Activated T-cell treated with anti-CD3 and anti-CD28 coated beads for 4 hours (primary cell): ENCODE results near the gene CPNE7.

ENCODE experiments used
- DNase-seq: peaks from one replicate; pipeline ENCODE4 v3.0.0-alpha.2; 2020

The CPNE7 gene

DNA sequence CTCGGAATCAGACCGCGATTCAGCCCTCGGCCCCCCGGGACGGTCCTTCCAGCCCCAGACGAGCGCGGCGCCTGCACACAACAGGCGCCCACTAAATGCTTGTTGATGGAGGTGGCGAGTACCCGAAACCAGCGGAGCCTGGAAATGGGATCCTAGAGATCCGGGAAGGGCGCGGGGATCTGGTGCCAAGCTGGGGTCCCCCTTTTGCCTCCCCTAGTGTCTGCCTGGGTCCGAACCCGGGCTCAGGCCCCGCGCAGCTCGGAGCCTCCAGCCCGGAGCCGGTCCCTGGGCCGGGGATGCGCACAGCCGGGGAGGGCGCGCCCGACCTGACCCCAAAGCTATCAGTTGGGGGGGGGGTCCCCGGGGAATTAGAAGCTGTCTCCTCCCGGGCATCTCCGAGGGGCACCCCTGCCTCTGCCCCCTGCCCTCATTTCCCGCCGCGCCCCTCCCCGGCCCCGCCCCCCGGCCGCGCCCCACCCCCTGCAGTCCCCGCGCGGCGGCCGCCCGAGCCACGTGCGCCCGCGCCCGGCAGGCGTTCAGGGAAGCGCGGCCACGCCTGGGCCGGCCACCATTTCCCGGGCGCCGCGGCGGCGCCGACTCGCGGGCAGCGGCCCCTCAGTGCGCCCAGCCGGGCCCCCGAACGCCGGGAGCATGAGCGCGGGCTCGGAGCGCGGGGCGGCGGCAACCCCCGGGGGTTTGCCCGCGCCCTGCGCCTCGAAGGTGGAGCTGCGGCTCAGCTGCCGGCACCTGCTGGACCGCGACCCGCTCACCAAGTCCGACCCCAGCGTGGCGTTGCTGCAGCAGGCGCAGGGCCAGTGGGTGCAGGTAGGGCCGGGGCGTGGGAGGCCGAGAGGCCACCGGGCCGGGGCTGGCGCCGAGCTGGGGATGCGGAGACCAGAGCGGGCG is at the start of gene CPNE7:
Gene CPNE7 (plus strand): TSS at position 512 of the 906 bp plus-strand sequence. CDS start 140 bp downstream, at position 652.
- DNase-seq: no peak

DNA sequence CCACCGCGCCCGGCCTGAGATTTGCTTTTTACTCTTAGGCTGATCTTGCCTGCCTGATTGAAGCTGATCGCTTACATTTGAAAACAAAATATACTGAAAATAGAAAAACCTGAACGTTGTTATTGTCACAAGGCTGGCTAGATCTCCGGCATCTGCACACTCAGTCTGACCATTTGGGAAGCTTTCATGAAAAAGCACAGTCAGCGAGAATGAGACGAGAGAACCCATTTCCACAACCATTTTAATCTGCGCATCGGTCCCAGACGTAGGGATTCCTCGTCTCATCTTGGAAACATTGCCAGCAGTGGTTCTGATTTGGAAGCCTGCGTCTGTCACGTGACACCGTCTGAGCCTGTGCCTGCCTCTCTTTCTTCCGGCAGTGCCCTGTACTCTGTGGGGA is 46.5 kb upstream of the CPNE7 start:
- DNase-seq: no peak

DNA sequence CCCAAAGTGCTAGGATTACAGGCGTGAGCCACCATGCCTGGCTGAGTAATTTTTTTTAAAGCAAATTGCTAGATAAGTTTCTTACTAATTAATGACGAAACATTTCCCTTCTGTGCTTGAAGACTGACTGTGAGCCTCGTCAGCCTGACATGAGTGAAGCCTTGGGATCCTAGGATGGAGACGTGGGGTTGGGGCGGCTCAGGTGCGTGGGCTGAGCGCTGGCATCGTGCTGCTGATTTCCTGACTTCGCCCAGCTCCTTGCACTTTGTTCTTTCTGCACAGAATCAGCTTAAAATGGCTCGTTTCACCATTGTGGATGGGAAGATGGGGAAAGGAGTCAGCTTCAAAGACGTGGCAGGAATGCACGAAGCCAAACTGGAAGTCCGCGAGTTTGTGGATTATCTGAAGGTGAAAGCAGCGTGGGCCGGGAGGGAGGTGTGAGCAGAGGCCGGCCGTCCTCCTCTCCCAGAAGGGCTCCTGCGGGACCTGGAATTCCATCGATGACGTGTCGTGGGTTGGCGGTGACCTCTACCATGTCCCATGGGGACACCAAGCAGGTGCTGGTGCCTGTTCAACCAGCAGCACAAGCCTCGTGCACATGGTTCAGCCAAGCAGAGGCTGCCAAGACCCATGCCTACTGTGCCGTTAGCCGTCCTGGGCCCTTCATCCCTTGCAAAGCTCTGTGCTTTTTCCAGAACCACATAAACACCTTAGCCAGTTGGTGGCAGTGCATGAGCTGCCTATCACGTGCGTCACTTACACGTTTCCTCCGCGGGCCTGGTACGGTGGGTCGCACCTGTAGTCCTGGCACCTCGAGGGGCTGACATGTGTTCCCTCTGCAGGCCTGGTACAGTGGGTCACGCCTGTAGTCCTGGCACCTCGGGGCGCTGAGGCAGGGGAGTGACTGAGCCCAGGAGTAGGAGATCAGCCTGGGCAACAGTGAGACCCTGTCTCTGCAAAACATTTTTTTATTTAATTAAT is 44.9 kb upstream of the CPNE7 start:
- DNase-seq: no peak

DNA sequence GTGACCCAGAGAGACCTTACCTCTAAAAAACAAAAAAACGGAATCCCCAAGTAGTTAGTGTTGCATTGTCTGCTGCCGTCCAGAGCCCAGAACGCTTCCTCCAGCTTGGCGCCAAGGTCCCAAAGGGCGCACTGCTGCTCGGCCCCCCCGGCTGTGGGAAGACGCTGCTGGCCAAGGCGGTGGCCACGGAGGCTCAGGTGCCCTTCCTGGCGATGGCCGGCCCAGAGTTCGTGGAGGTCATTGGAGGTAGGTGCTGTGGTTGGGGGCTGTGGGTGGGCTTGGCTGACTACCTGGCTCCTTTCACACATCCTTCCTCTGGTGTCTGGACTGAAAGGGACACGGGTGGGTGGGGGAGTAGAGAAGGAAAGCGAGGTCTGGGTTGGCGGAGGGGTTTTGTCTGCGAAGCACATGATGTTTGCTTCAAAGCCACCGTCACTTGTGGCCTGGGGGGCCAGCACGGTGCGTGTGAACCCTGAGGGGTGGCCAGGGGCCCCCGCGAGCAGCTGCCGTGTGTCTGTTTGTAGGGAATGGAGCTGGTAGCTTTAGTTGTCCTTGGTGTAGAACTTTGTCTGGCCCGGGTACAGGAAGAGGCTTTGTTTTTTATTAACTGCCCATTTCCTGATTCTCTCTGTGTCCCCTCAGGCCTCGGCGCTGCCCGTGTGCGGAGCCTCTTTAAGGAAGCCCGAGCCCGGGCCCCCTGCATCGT is 43.6 kb upstream of the CPNE7 start:
- DNase-seq: no peak

DNA sequence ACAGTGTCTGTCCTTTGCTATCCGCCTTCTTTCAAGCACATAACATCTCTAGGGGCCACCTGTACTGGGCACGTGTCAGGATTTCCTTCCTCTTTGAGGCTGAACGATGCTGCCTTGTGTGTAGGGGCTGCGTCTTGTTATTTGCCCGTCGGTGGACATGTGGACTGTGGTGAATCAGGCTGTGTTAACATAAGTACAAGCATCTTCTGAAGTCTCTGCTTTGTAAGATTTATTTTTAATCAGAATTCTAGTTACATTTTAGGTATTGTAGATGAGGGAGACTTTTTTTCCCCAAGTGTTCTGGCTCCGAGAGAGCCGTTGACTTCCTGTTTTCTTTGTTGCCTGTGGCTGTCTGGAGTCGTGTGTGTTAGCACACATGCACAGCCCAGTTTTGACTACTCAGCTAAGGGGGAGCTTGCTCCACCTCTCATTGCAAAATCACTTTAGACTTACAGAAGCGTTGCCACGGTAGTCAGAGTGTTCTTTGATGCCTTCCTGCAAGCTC is 41.3 kb upstream of the CPNE7 start:
- DNase-seq: no peak

DNA sequence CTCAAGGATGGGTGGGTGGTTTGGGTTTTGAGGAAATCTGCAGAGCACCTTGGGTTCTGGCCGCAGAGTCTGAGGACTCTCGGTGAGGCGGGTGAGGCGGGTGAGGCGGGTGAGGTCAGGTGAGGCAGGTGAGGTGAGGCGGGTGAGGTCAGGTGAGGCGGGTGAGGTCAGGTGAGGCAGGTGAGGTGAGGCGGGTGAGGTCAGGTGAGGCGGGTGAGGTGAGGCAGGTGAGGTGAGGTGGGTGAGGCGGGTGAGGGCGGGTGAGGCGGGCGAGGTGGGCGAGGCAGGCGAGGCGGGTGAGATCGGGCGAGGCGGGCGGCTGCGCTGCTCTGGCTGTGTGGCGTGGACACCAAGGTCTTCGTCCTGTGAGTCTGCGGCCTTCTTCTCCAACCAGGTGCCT is 39.2 kb upstream of the CPNE7 start:
- DNase-seq: no peak

DNA sequence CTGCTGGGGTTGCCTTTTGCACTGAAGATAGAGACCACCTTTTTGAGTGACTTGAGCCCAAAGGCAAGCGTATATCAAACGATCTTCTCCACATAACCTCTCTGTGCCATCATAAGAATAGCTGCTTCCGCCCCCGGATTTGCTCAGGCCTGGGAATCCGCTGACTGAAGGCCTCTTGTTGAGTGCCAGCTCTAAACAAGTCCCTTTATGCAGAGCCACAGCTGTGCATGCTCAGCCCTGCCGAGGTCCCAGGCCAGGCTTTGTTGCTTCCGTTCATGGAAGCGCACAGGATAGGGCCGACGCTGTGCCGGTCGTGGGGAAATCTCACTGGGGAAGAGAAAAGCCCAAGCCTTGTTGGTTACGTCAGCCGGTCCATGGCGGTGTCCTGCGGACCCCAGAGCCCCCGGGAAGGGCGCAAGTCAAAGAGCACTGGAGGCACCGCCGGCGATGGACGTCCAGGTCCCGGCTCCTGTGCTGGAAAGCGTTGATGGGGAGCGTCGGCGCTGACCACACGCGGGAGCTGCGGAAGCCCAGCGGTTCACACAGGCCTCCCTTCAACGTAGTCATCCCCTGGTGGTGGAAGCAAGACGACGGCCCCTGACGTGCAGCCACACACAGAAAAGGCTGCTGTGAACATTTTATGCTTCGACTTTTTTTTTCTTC is 38.5 kb upstream of the CPNE7 start:
- DNase-seq: no peak

DNA sequence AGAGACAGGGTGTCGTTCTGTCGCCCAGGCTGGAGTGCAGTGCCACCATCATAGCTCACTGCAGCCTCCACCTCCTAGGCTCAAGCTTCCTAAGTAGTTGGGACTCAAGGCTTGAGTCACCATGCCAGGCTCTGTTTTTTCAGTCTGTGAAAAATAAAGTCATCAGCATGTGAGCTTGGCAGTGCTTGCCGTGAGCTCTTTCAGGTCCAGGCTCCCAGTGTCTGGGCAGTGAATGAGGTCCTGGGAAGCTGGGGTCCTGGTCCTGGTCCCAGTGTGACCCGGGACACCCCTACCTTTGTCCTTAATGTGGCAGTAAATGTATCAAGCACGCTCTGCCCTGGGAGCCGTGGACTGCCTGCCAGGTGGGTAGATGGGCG is 38.0 kb upstream of the CPNE7 start:
- DNase-seq: no peak

DNA sequence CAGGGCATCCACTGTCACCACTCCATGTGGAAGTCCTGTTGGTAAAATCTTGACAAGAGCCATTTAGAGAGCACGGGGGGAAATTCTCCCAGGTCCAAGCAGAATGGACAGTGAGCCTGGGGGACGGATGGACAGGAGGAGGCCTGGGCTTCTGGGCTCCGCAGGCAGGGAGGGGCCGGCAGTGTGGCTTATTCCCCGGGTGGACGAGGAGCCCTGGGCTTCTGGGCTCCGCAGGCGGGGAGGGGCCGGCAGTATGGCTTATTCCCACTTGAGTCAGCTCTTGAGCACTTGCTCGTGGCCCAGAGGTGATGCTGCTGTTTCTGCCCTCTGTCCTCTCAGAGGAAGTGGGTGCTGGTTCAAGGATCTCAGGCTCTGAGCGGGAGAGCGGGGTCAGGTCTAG is 37.3 kb upstream of the CPNE7 start:
- no peak for DNase-seq

DNA sequence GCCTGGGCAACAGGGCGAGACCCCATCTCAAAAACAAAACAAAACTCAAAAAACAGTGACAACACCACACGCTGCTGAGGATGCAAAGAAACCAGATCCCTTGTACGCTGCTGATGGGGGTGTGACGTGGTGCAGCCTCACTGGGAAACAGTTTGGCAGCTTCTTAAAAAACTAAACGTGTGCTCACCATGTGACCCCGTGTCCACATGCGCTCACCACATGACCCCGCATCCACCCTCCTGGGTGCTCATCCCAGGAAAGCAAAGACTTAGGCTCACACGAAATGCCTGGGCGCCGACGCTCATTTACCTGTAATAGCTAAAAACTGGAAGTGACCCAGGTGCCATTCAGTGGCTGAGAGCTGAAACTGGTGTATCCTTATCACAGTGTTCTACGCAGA is 35.0 kb upstream of the CPNE7 start:
- no peak for DNase-seq

DNA sequence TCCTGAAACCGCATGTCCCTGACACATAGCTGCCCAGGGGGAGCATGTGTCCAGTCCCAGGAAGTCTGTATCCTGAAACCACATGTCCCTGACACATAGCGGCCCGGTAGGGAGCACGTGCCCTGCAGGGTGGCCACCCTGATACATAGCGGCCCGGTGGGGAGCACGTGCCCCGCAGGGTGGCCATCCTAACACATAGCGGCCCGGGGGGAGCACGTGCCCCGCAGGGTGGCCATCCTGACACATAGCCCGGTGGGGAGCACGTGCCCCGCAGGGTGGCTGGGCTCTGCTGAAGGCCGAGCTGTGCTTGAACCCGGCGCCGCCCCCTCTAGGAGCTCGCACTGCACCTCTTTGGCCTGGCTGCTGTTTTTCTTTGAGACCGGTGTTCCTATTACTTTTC is 33.8 kb upstream of the CPNE7 start:
- no peak for DNase-seq

DNA sequence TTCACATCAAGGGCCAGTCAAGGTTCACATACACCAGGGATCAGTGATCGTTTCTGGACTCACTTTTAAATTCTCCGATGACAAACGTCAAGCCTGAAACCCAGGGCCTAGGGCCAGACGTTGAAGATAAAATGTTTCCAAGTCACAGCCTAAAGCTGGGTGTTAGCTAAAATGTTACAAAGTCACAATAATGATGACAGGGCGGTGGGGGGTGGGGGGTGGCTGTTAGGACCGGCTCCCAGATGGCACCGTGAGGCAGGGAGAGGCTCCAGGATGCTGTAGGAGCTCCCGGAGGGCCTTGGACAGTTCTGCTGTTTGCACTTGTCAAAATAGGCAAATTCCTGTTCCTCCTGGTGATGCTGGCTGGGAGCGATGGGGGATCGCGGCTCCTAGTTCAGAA is 31.4 kb upstream of the CPNE7 start:
- no peak for DNase-seq

DNA sequence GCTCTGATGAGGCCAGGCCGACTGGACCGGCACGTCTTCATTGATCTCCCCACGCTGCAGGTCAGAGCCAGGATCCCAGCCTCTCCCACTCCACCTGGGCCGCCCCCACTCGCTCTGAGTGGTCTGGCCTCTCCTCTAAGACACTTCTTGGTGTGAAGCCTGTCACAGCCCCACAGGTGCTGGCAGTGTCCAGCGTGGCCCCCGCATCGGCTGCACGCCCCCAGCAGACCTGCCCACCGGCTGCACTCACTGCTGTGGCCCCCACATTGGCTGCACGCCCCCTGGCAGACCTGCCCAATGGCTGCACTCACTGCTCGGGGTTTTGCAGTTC is 30.9 kb upstream of the CPNE7 start:
- no peak for DNase-seq

DNA sequence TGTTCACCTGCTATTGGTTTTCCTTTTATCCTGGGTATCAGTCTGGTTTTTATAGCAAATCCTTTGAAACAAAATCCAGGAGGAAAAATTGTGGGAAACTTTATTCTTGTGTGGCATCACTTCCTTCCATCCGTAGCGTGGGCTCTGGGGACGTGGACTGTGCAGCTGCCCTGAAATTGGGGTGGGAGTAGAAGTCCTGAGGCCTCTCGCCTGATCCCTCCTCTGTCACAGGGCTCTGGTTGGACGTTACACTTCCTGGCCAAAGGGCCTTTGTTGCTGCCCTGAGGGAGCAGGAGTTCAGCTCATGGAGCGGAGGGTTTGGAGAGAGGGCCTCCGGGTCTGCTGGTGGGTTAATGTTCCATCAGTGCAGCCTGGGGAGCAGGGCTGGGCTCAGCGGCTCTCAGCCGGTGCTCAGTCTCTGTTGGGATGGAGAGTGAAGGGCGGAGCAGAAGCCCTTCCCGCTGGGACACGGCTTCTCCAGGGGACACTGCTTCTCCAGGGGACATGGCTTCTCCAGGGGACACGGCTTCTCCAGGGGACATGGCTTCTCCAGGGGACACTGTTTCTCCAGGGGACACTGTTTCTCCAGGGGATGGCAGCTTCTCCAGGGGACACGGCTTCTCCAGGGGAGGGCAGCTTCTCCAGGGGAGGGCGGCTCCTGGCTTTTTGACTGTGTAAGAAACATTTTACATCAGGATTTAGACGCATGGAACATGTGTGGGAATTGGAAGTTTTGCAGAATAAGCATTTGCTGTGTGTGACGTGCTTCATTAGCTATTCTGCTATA is 30.3 kb upstream of the CPNE7 start:
- DNase-seq: no peak

DNA sequence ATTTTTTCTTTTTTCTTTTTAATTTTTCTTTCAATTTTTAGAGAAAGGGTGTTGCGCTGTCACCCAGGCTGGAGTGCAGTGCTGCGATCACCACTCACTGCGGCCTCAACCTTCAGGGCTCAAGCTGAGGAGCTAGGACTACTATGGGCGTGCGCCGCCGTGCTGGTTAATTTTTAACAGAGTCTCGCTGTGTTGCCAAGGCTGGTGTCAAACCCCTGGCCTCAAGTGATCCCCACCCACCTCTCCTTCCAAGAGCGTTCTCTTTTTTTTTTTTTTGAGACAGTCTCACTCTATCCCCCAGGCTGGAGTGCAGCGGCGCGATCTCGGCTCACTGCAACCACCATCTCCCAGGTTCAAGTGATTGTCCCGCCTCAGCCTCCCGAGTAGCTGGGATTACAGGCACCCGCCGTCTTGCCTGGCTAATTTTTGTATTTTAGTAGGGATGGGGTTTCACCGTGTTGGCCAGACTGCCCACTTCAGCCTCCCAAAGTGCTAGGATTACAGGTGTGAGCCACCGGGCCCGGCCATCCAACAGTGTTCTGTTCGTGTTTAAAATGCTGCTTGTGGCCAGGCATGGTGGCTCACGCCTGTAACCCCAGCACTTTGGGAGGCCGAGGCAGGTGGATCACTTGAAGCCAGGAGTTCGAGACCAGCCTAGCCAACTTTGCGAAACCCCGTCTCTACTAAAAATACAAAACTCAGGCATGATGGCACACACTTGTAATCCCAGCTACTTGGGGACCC is 29.6 kb upstream of the CPNE7 start:
- no peak for DNase-seq

DNA sequence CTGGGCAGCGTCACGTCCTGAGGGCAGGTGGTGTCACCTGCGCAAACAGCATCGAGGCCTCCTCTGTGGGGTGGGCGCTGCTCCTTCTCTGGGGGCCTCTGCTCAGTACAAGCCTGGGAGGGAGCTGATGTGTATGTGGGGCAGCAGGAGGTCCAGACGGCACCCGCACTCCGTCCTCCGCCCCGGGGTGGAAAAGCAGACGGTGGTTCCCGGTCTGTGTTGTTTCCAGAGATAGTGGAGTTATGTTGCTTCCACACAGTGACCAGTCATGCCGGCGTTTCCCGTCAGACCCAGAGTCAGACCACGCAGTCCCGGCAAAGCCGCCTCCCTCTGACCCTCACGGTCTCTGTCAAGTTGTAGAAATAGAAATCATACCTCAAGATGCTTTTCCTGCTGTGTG is 28.8 kb upstream of the CPNE7 start:
- DNase-seq: no peak

DNA sequence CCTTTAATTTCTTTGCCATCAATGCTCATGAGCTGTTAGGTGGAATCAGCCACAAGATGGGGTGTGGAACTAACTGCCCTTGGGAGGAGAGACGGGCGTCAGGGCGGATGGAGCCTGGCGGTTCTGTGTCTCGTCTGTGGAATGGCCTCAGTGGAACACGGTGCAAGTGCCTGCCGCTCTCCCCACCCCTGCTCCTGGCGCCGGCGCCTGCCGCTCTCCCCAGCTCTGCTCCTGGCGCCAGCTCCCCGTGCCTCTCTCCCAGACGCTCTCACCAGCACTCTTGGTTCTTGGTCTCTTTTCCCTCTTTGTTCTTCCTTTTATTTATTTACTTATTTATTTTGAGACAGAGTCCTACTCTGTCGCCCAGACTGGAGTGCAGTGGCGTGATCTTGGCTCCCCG is 28.3 kb upstream of the CPNE7 start:
- DNase-seq: no peak

DNA sequence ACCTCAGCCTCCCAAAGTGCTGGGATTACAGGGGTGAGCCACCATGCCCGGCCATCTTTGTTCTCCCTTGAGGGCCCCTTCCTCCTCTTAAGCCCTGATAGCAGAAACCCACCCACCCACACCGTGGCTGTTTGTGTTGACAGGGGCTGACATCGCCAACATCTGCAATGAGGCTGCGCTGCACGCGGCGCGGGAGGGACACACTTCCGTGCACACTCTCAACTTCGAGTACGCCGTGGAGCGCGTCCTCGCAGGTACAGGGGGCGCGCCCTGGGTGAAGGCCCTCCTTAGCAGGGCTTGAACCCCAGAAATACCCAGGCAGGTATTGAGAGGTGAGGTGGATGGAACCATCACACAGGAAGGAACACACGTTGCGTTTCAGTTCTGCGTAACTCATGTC is 27.7 kb upstream of the CPNE7 start:
- DNase-seq: no peak

DNA sequence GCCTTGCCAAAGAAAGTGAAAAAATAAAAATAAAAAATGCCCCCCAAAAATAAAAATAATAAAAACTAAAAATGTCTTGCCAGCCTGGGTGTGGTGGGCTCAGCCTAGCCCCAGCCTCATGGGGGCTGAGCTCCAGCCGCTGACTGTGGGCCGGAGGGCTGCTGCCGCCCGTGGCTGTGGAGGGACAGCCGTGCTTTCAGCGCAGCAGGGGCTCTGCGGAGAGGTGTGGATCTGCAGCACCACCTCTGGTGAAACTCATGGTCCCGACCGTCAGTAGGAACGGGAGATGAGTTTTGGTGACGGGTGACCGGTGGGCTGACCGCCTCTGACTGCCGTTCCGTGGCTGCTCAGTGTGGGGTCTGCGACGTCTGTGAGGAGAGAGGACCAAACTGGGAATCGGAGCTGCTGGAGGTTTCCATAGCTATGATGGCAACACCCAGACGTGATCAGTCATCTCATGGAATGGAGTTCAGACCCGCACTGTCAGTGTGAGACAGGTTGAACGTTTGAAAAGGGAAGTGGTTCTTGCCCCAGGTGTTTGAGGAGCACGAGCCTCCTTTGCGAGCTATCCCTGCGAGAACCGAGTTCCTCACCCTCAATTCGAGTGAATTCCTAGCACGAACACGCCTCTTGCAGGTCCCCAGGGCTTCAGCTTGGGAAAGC is 27.1 kb upstream of the CPNE7 start:
- DNase-seq: no peak

DNA sequence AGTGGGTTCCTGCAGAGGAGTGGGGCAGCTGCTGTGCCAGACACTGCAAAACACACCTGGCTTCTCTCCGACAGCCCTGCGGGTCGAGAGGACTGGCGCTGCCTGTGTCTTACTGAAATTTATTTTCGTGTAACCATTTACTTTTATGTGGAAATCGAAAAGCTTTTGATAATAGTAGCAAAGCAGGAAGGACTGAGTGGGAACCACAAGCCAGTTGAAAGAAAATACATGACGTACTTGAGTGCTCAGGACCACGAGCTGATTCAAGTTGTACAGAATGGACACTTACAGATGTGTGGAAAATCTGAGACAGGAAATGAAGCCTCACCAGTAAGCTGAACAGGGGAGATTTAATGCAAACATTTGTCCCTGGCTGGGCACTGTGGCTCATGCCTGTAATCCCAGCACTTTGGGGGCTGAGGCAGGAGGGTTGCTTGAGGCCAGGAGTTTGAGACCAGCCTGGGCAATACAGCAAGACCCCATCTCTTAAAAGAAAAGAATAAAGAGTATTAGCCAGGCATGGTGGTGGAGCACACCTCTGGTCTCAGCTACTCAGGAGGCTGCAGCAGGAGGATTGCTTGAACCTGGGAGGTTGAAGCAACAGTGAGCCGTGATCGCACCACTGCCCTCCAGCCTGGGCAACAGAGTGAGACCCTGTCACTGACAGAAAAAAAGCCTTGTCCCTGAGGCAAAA is 26.4 kb upstream of the CPNE7 start:
- DNase-seq: no peak
